Type B pancreatic cell (in vitro differentiated cells): Measurements from ENCODE around the gene SYNDIG1. TPM values are rescaled to one million over a fixed set of nuclear protein-coding genes. Genes with fewer than 3 reads are reported as not detected.

Experiments used
- DNase-seq: peaks from one replicate; pipeline ENCODE4 v3.0.0; 2021; ENCODE audit warnings: mixed read lengths; ENCODE audit not compliant: unreplicated experiment; ENCODE audit errors: extremely low spot score
- H3K27ac Mint-ChIP-seq: 2 replicates; pipeline ENCODE4 v1.8.0; 2021; ENCODE audit warnings: mild to moderate bottlenecking, mixed read lengths
- H3K27me3 Mint-ChIP-seq: 2 replicates; pipeline ENCODE4 v1.8.0; 2021; ENCODE audit warnings: mixed read lengths
- H3K36me3 Mint-ChIP-seq: 2 replicates; pipeline ENCODE4 v1.8.0; 2021; ENCODE audit warnings: mixed read lengths
- H3K4me1 Mint-ChIP-seq: one replicate; pipeline ENCODE4 v1.8.0; 2021; ENCODE audit warnings: mixed read lengths; ENCODE audit not compliant: unreplicated experiment
- H3K4me3 Mint-ChIP-seq: 2 replicates; pipeline ENCODE4 v1.8.0; 2021; ENCODE audit warnings: mild to moderate bottlenecking, mixed read lengths
- H3K9me3 Mint-ChIP-seq: 2 replicates; pipeline ENCODE4 v1.8.0; 2021; ENCODE audit warnings: mixed read lengths
- total RNA-seq: library from RNA; stranded (reverse); gene quantifications from 2 replicates; pipeline ENCODE4 v1.2.1, GENCODE V29; 2021; ENCODE audit warnings: low replicate concordance
- TF ChIP-seq, protein P1 (sequence below): fragments of 200-600 bp; sonication (generic); conservative IDR thresholded peaks from 2 replicates; pipeline ENCODE4 v1.5.0; 2021; ENCODE audit warnings: antibody characterized with exemption, mild to moderate bottlenecking

The SYNDIG1 gene
- total RNA-seq, 1 donor from 2014 or later, result 4.3 TPM

DNA sequence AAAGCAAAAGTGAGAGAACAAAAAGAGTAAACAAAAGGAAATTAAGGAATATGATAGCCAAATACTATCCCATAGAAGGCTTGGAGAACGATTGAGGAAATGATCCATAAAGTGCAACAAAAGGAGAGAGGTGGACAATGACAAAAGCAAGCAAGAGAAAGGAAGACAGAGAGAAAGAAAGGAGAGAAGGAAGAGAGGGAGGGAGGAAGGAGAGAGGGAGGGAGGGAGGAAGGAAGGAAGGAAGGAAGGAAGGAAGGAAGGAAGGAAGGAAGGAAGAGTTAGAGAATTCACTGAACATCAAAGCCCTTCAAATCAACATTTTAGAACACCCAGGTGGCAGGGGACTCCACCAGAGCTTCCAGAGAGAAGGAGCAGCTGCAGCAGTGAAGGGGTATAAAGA is 185.0 kb downstream of the SYNDIG1 start:
- no peak for DNase-seq
- H3K4me3 Mint-ChIP-seq, result no peak overlapping the region
- no peaks in the 10 kb centered on the region for H3K36me3 Mint-ChIP-seq
- no peaks in the 10 kb centered on the region for H3K27me3 Mint-ChIP-seq
- TF ChIP-seq, protein P1, sequence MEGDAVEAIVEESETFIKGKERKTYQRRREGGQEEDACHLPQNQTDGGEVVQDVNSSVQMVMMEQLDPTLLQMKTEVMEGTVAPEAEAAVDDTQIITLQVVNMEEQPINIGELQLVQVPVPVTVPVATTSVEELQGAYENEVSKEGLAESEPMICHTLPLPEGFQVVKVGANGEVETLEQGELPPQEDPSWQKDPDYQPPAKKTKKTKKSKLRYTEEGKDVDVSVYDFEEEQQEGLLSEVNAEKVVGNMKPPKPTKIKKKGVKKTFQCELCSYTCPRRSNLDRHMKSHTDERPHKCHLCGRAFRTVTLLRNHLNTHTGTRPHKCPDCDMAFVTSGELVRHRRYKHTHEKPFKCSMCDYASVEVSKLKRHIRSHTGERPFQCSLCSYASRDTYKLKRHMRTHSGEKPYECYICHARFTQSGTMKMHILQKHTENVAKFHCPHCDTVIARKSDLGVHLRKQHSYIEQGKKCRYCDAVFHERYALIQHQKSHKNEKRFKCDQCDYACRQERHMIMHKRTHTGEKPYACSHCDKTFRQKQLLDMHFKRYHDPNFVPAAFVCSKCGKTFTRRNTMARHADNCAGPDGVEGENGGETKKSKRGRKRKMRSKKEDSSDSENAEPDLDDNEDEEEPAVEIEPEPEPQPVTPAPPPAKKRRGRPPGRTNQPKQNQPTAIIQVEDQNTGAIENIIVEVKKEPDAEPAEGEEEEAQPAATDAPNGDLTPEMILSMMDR, result no peak
- H3K9me3 Mint-ChIP-seq, result no peaks in the 10 kb centered on the region
- peaks cover 5% of the 10 kb centered on the region for H3K4me1 Mint-ChIP-seq
- H3K27ac Mint-ChIP-seq, result no peak overlapping the region

DNA sequence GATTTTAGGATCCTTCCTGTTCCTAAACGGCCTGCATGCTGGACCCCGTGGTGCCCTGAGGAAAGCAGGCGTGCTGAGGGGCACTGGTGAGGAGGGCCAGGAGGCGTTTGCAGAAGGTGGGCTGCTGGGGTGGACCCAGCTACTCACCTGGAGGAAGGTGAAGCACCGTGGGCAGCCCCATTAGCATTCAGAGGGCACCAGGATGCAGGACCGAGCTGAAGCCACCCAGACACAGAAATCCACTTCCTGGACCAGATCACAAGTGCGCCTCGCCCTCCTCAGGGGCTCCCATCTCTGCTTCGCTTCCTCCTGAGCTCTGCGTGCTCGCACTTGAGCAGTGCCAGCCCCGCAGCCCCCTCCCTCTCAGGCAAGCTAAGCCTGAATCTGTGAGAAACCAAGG is 187.0 kb downstream of the SYNDIG1 start:
- no peak overlapping the region for H3K4me3 Mint-ChIP-seq
- H3K27ac Mint-ChIP-seq, result no peak overlapping the region
- H3K4me1 Mint-ChIP-seq, result peaks cover 5% of the 10 kb centered on the region
- no peaks in the 10 kb centered on the region for H3K36me3 Mint-ChIP-seq
- TF ChIP-seq, protein P1, result no peak
- no peaks in the 10 kb centered on the region for H3K9me3 Mint-ChIP-seq
- no peak for DNase-seq
- no peaks in the 10 kb centered on the region for H3K27me3 Mint-ChIP-seq

DNA sequence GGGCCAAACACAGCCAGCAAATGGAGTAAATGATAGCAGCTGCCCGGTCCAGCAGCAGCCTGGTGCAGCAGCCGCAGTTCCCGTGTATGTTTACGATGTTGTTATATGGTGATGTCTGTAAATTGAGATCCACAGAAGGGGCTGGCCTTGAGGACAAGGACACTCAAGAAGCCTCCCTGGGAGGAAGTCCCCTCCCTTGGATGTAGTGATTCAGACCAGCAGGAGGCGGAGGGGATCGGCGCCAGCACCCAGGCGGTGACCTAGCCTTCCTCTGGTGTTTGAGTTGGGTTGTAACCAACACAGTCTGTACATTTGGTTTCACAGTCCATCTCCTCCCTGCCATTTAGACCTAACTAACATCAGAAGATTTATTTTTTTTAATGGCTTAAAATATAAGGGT is 187.8 kb downstream of the SYNDIG1 start:
- TF ChIP-seq, protein P1, result no peak
- Mint-ChIP-seq H3K9me3 (no peaks in the 10 kb centered on the region), H3K27ac (no peak overlapping the region), H3K27me3 (peaks cover 2% of the 10 kb centered on the region), H3K4me1 (peaks cover 5% of the 10 kb centered on the region), H3K36me3 (no peaks in the 10 kb centered on the region), H3K4me3 (no peak overlapping the region)
- DNase-seq, result no peak

DNA sequence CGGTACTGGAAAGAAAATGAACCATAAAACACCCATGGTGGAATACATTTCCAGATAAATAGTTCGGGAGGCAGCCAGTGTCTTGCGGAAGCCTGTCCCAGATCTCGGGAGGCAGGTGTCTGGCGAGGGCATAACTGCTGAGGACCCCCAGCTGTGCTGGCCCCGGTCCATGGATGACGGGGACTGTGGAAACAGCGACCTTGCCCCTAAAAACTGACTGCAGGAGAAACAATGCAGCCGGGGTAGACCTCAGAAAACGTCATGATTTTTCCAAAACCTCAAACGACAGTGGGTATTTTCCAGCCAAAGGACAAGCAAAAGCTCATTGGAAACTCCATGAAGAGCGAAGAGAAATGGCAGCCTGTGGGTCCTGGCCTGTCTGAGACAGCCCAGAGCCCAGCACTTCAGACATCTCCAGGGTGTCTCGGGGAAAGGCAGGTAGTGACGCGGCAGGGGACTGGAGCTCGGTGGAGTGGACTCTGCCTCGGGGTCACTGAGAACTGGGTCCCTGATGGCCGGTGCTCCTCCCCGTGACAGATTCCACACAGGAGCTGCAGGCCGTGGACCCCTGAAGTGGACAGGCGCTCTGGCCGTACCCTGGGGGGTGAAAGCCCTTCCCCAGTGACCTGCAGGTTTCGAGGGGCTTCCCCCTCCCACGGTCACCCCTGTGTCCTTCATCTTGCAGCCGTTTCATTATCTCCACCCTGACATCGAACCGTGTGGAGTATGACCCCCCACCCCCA is 188.6 kb downstream of the SYNDIG1 start:
- DNase-seq, result no peak
- Mint-ChIP-seq H3K27me3 (peaks cover 5% of the 10 kb centered on the region), H3K4me1 (peaks cover 2% of the 10 kb centered on the region), H3K4me3 (no peak overlapping the region), H3K9me3 (no peaks in the 10 kb centered on the region), H3K27ac (no peak overlapping the region), H3K36me3 (no peaks in the 10 kb centered on the region)
- TF ChIP-seq, protein P1, result no peak

DNA sequence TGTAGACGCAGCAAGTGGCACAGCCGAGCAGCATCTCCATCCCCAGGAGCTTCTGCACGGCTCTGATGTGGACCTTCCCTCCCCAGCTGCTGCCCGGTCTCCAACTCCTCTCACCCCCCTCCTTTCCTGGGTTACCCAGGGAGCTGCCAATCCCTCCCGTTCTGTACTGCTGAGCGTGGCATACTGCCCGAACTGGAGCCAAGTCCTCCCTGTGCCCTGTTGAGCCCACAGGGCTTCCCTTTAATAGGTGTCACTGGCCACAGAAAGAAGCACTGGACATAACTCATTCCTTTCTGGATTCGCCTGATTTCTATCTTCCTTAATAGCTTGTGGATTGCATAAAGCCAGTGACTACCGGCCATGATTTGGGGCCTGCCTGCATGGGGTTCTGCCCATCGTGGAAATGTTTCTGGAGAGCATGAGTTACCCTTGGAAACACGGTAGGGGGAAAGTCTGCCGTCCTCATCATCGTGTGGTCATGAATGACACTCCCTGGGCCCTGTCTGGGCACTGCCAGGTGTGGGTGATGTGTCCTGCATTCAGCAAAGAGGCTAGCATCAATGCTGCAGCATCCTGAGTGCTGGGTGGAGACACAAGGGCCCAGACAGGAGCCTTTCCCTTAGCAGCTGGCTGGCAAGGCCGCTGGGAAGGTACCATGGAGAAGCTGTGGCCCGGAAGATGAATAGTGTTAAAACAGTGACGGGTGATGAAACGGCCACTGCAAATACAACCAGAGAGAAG is 189.7 kb downstream of the SYNDIG1 start:
- H3K27me3 Mint-ChIP-seq, result peaks cover 9% of the 10 kb centered on the region
- TF ChIP-seq, protein P1, result no peak
- no peak overlapping the region for H3K27ac Mint-ChIP-seq
- no peak for DNase-seq
- no peaks in the 10 kb centered on the region for H3K9me3 Mint-ChIP-seq
- H3K36me3 Mint-ChIP-seq, result no peaks in the 10 kb centered on the region
- no peak overlapping the region for H3K4me3 Mint-ChIP-seq
- H3K4me1 Mint-ChIP-seq, result no peaks in the 10 kb centered on the region
